HG03064 (cell line): ENCODE measurements around the gene TRABD2A.
"Not testable (repeated sequence)": the region's sequence is repeated elsewhere in the genome, so short reads cannot be mapped to it uniquely, and the experiment has no call there.

Experiments used
- ATAC-seq: cut with Tn5 transposase; IDR thresholded peaks from one replicate; pipeline ENCODE4 v1.9.1; 2021; ENCODE audit warnings: low read depth; ENCODE audit not compliant: unreplicated experiment

The TRABD2A gene

DNA sequence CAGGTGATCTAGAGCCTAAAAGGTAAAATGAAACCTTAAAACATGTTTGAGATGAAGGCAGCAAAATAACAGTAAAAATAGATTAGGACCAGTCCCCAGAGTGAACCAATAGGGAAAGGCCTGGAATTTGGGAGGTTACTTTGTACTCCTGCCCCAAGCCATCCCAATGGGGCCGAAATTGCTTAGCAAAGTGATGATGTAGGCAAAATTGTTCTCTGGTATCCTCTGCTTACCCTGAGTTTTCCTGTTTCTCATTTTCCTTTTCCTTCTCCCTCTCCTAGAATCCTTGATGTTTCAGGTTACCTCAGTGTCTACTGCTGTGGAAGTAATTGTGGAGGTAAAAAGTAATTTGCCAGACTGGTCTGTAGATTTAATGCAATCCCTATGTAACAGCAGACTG is 92.9 kb downstream of the TRABD2A start:
- no peak for ATAC-seq

DNA sequence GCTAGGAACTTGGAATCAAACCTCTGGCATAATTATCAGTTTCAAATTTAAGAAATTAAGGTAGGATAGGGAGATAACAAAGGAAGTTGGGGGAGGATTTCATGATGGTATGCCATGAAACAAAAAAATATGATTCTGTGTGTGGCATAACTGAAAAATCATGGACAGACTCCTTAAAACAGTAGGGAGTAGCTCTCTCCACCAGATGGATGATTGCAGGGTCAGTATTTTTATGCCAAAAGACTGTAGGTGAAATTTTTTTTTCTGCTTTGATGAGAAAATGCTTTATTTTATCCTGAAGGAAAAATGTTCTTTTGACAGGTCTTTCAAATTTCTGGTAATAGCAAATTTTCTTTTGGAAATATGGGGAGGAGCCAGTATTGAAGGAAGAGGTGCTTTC is 94.3 kb downstream of the TRABD2A start:
- no peak for ATAC-seq

DNA sequence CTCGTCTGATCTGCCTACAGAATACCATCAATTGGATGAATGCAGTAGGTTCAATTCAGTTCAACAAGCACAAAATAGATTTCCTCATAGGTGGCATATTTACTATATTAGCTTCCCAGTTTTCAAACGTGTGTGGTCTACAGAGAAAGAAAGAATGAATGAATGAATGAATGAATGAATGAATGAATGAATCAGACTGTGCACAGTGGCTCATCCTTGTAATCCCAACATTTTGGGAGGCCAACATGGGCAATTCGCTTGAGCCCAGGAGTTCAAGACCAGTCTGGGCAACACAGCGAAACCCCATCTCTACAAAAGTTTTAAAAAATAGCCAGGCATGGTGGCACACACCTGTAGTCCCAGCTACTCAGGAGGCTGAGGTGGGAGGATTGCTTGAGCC is 94.9 kb downstream of the TRABD2A start:
- no peak for ATAC-seq

DNA sequence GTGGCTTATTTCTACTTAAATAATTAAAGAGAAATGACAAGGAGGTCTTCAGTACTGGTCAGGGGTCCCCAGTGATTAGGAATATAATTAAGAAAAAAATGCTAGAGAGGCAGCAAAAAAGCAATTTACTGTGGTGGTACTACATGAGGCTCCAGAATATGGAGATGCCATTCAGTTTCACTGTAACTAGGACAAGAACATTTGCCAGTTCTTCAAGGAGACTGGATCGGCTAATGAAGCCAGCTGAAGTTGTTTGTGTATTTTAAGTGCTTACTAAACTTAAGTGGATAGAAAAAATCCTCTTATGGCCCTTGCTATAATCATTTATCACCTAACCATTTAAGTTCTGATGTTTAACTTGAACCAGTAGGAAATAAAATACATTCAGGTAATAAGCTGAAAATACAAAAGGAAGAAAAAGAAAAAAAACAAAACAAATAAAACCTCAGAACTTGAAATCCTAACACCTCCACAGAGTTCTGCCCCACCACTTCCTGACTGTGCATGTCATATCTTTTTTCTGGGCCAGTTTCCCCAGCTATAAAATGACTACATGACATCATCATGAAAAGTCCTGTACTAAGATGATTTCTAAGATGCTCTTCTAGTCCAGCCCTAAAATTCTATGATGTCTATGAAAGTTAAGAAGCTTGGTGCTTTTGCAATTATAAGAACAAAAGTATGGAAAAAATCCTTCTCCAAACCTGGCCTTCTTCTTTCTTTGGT is 98.0 kb downstream of the TRABD2A start:
- no peak for ATAC-seq

DNA sequence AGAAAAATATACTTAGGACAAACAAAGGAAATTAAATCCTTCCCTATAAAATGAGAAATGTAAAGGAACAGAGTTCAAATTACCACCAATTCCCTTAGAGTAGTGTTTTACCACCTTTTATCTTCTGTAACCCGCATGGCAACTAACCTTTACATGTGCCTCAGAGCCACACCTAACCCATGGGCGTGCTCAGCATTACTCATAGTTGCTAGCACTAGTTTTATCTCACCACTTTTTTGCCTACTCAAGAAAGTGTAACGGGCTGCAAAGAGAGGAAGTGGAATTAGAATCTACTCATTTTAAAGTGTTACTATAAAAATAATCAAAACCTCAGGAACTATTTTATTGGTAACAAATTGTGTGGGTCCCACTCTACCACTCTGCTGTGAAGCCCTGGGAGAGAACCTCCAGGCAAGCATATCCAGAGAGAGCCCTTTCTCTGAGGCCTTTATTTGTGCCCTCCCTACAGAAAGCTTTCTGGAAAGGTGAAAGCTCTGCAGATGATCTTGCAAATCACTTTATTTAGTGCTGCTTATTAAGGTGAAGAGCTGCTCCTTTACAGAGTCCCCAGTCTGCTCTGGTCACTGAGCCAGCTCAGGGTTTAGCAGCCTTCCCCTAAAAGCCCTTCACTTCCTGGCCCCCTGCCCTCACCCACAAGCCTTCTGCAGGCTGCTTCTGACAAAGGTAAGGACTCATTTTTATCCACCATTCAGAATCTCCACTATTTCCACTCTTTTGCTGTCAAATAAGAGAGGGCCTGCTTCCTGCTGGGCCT is 98.8 kb downstream of the TRABD2A start:
- peak; percentile 61 for ATAC-seq

DNA sequence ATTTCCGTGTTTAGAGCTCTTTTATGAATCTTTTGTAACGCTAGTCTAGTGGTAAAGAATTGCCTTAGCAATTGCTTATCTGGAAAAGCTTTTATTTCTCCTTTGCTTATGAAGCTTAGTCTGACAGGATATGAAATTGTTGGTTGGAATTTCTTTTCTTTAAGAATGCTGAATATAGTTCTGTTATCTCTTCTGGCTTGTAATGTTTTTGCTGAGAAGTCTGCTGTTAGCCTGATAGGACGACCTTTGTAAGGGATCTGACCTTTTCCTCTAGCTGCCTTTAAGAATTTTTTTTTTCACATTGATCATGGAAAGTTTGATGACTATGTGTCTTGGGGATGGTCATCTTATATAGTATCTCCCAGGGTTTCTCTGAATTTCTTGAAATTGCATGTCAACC is 101.1 kb downstream of the TRABD2A start:
- no peak for ATAC-seq

DNA sequence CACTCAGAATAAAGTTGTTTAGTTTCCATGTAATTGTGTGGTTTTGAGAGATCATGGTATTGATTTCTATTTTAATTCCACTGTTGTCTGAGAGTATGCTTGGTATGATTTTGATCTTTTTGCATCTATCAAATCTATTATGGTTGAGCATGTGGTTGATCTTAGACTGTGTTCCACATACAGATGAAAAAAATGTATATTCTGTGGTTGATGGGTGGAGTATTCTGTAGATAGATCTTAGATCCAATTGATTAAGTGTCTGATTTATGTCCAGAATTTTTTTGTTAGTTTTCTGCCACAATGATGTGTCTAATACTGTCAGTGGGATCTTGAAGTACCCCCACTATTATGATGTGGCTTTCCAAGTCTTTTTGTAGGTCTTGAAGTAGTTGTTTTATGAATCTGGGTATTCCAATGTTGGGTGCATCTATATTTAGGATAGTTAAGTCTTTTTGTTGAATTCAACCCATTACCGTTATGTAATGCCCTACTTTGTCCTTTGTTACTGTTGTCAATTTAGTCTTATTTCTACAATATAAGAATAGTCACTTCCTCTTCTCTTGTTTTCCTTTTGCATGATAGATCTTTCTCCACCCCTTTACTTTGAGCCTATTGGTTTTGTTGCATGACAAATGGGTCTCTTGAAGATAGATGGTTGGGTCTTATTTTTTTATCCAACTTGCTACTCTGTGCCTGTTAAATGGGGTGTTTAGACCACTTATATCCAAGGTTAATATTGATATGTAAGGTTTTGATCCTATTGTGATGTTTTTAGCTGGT is 101.8 kb downstream of the TRABD2A start:
- no peak for ATAC-seq

DNA sequence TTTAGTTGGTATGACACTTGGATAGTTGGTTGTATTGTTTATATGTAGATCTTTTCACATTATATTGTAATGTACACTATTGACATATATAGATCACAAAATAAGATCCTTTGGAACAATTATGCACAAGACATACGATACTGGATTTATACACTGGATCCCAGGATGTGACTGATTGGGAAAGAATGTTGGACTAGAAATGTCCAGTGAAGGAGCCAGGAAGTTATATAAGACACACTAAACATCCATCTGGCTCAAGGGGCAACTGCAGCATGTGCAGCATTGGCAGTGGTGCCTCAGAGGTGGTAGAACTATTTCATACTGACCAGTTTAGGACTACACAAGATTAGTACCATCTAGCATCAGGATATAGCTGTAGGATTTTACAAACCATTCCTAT is 104.9 kb downstream of the TRABD2A start:
- ATAC-seq, result no peak

DNA sequence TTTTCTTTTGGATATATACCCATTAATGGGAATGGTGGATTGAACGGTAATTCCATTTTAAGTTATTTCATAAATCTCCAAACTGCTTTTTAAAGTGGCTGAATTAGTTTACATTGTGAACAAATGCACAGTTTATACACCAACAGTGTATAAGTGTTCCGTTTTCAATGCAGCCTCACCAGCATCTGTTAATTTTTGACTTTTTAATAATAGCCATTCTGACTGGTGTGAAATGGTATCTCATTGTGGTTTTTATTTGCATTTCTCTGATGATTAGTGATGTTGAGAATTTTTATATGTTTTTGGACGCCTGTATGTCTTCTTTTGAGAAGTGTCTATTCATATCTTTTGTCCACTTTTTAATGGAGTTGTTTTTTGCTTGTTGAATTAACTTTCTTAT is 107.3 kb downstream of the TRABD2A start:
- ATAC-seq, result not testable (repeated sequence)
